ENCODE results near the gene INHA. TPM values are rescaled to one million over a fixed set of nuclear protein-coding genes. Genes with fewer than 3 reads are reported as not detected.

The INHA gene
- total RNA-seq, 1 donor from 2014 or later = not detected

- TF ChIP-seq CTCF (IDR thresholded peaks at IDR 0.05; ENCODE audit: unreplicated experiment) = no peak
- Mint-ChIP-seq H3K9me3 (ENCODE audit: unreplicated experiment) (no peaks in the 10 kb centered on the region), H3K4me3 (ENCODE audit: unreplicated experiment) (no peak overlapping the region), H3K27me3 (ENCODE audit: unreplicated experiment) (peaks cover 14% of the 10 kb centered on the region), H3K4me1 (ENCODE audit: unreplicated experiment) (no peaks in the 10 kb centered on the region), H3K36me3 (ENCODE audit: low read depth, unreplicated experiment) (peaks cover 14% of the 10 kb centered on the region), H3K27ac (ENCODE audit: unreplicated experiment) (no peak overlapping the region)
- no peak for DNase-seq (ENCODE audit: low spot score)
Measured at GRCh38 chr2:219615036-219615435, 42.9 kb downstream of the INHA start.

GRCh38 chr2:219615894-219616293, 43.8 kb downstream of the INHA start:
- Mint-ChIP-seq H3K27me3 (ENCODE audit: unreplicated experiment) (peaks cover 12% of the 10 kb centered on the region), H3K27ac (ENCODE audit: unreplicated experiment) (no peak overlapping the region), H3K4me3 (ENCODE audit: unreplicated experiment) (no peak overlapping the region), H3K4me1 (ENCODE audit: unreplicated experiment) (no peaks in the 10 kb centered on the region), H3K9me3 (ENCODE audit: unreplicated experiment) (no peaks in the 10 kb centered on the region), H3K36me3 (ENCODE audit: low read depth, unreplicated experiment) (peaks cover 11% of the 10 kb centered on the region)
- DNase-seq (ENCODE audit: low spot score) = no peak
- TF ChIP-seq CTCF (IDR thresholded peaks at IDR 0.05; ENCODE audit: unreplicated experiment) = no peak

- no peak for DNase-seq (ENCODE audit: low spot score)
- no peak for TF ChIP-seq CTCF (IDR thresholded peaks at IDR 0.05; ENCODE audit: unreplicated experiment)
- H3K27me3 Mint-ChIP-seq (ENCODE audit: unreplicated experiment) = peaks cover 8% of the 10 kb centered on the region
- no peak overlapping the region for H3K4me3 Mint-ChIP-seq (ENCODE audit: unreplicated experiment)
- no peaks in the 10 kb centered on the region for H3K9me3 Mint-ChIP-seq (ENCODE audit: unreplicated experiment)
- no peak overlapping the region for H3K27ac Mint-ChIP-seq (ENCODE audit: unreplicated experiment)
- H3K4me1 Mint-ChIP-seq (ENCODE audit: unreplicated experiment) = no peaks in the 10 kb centered on the region
- H3K36me3 Mint-ChIP-seq (ENCODE audit: low read depth, unreplicated experiment) = peaks cover 6% of the 10 kb centered on the region
Measured at GRCh38 chr2:219616550-219616949, 44.4 kb downstream of the INHA start.

- Mint-ChIP-seq H3K4me1 (ENCODE audit: unreplicated experiment) (no peaks in the 10 kb centered on the region), H3K36me3 (ENCODE audit: low read depth, unreplicated experiment) (peaks cover 6% of the 10 kb centered on the region), H3K27ac (ENCODE audit: unreplicated experiment) (no peak overlapping the region), H3K4me3 (ENCODE audit: unreplicated experiment) (no peak overlapping the region), H3K27me3 (ENCODE audit: unreplicated experiment) (peaks cover 2% of the 10 kb centered on the region), H3K9me3 (ENCODE audit: unreplicated experiment) (no peaks in the 10 kb centered on the region)
- no peak for DNase-seq (ENCODE audit: low spot score)
- no peak for TF ChIP-seq CTCF (IDR thresholded peaks at IDR 0.05; ENCODE audit: unreplicated experiment)
Measured at GRCh38 chr2:219618733-219619122, 46.6 kb downstream of the INHA start.

GRCh38 chr2:219619235-219619634, 47.1 kb downstream of the INHA start:
- no peaks in the 10 kb centered on the region for H3K4me1 Mint-ChIP-seq (ENCODE audit: unreplicated experiment)
- H3K36me3 Mint-ChIP-seq (ENCODE audit: low read depth, unreplicated experiment) = peaks cover 6% of the 10 kb centered on the region
- H3K4me3 Mint-ChIP-seq (ENCODE audit: unreplicated experiment) = no peak overlapping the region
- no peak for DNase-seq (ENCODE audit: low spot score)
- no peak for TF ChIP-seq CTCF (IDR thresholded peaks at IDR 0.05; ENCODE audit: unreplicated experiment)
- H3K27ac Mint-ChIP-seq (ENCODE audit: unreplicated experiment) = no peak overlapping the region
- H3K9me3 Mint-ChIP-seq (ENCODE audit: unreplicated experiment) = no peaks in the 10 kb centered on the region
- peaks cover 2% of the 10 kb centered on the region for H3K27me3 Mint-ChIP-seq (ENCODE audit: unreplicated experiment)

Measured in endothelial cell (in vitro differentiated cells).